HepG2 (cell line): ENCODE measurements around the gene HES3. TPM values are rescaled to one million over a fixed set of nuclear protein-coding genes. Genes with fewer than 3 reads are reported as not detected.

Experiments used
- CHD2 ChIP-seq: IDR thresholded peaks from 2 replicates; pipeline ENCODE4 v1.6.1; 2011; ENCODE audit warnings: low read depth, low read length, improper control_type of control experiment
- CREB3 ChIP-seq: sonication (generic); formaldehyde crosslinking; IDR thresholded peaks from 2 replicates; pipeline ENCODE4 v1.5.0; 2020; ENCODE audit warnings: missing genetic modification reagents
- FOXP4 ChIP-seq: sonication (generic); formaldehyde crosslinking; IDR thresholded peaks from 2 replicates; pipeline ENCODE4 v1.4.0; 2020; ENCODE audit warnings: missing genetic modification reagents
- IKZF4 ChIP-seq: sonication (generic); formaldehyde crosslinking; IDR thresholded peaks from 2 replicates; pipeline ENCODE4 v1.5.1; 2020; ENCODE audit warnings: borderline replicate concordance, mild to moderate bottlenecking, low read depth, missing genetic modification reagents; ENCODE audit errors: not compliant biosample characterization
- IRX3 ChIP-seq: sonication (generic); formaldehyde crosslinking; IDR thresholded peaks from 2 replicates; pipeline ENCODE4 v1.8.1; 2023; ENCODE audit warnings: mild to moderate bottlenecking, low read depth, missing genetic modification reagents, borderline replicate concordance
- JARID2 ChIP-seq: sonication (generic); formaldehyde crosslinking; IDR thresholded peaks from 2 replicates; pipeline ENCODE4 v1.8.1; 2023; ENCODE audit warnings: missing genetic modification reagents, inconsistent platforms; ENCODE audit not compliant: insufficient replicate concordance
- KLF13 ChIP-seq: sonication (generic); formaldehyde crosslinking; IDR thresholded peaks from 2 replicates; pipeline ENCODE4 v1.4.0; 2020; ENCODE audit warnings: mild to moderate bottlenecking, missing genetic modification reagents
- MED1 ChIP-seq: sonication (generic); formaldehyde crosslinking; IDR thresholded peaks from 2 replicates; pipeline ENCODE4 v1.4.0; 2020; ENCODE audit warnings: missing genetic modification reagents
- MXD4 ChIP-seq: IDR thresholded peaks from 2 replicates; pipeline ENCODE4 v1.6.1; 2016; ENCODE audit warnings: mild to moderate bottlenecking, missing biosample characterization, missing genetic modification reagents
- NR2C2 ChIP-seq: sonication (generic); formaldehyde crosslinking; IDR thresholded peaks from 2 replicates; pipeline ENCODE4 v1.4.0; 2020; ENCODE audit warnings: missing genetic modification reagents, mild to moderate bottlenecking, moderate library complexity, borderline replicate concordance
- NRL ChIP-seq: sonication (generic); formaldehyde crosslinking; IDR thresholded peaks from 2 replicates; pipeline ENCODE4 v1.5.0; 2020; ENCODE audit warnings: missing genetic modification reagents, mild to moderate bottlenecking, moderate library complexity, borderline replicate concordance
- POLR2AphosphoS5 ChIP-seq: IDR thresholded peaks from 2 replicates; pipeline ENCODE4 v1.6.1; 2012; ENCODE audit warnings: low read depth, low read length
- RXRA ChIP-seq: sonication (generic); formaldehyde crosslinking; IDR thresholded peaks from 2 replicates; pipeline ENCODE4 v1.5.1; 2020; ENCODE audit warnings: missing genetic modification reagents
- TBX2 ChIP-seq: sonication (generic); formaldehyde crosslinking; IDR thresholded peaks from 2 replicates; pipeline ENCODE4 v1.5.0; 2020; ENCODE audit warnings: missing genetic modification reagents, mild to moderate bottlenecking, borderline replicate concordance
- TEAD3 ChIP-seq: optimal IDR thresholded peaks from 2 replicates; pipeline ENCODE3; 2016; ENCODE audit warnings: borderline replicate concordance
- ZEB1 ChIP-seq: IDR thresholded peaks from 2 replicates; pipeline ENCODE4 v1.6.1; 2012; ENCODE audit warnings: mild to moderate bottlenecking, low read depth, inconsistent platforms; ENCODE audit not compliant: insufficient replicate concordance
- ZGPAT ChIP-seq: IDR thresholded peaks from 2 replicates; pipeline ENCODE4 v1.6.1; 2016; ENCODE audit warnings: mild to moderate bottlenecking
- ZNF121 ChIP-seq: sonication (generic); formaldehyde crosslinking; IDR thresholded peaks from 2 replicates; pipeline ENCODE4 v1.5.0; 2020; ENCODE audit warnings: mild to moderate bottlenecking, missing genetic modification reagents
- ZNF251 ChIP-seq: sonication (generic); formaldehyde crosslinking; IDR thresholded peaks from 2 replicates; pipeline ENCODE4 v1.9.0; 2021; ENCODE audit warnings: mild to moderate bottlenecking, missing genetic modification reagents
- ZNF326 ChIP-seq: sonication (generic); formaldehyde crosslinking; IDR thresholded peaks from 2 replicates; pipeline ENCODE4 v1.4.0; 2020; ENCODE audit warnings: missing genetic modification reagents, borderline replicate concordance
- ZNF468 ChIP-seq: sonication (generic); formaldehyde crosslinking; IDR thresholded peaks from 2 replicates; pipeline ENCODE4 v1.8.0; 2022; ENCODE audit warnings: mild to moderate bottlenecking, moderate library complexity, missing genetic modification reagents
- ZNF580 ChIP-seq: IDR thresholded peaks from 2 replicates; pipeline ENCODE4 v1.6.1; 2016; ENCODE audit warnings: low read depth, borderline replicate concordance
- ZNF703 ChIP-seq: sonication (generic); formaldehyde crosslinking; IDR thresholded peaks from 2 replicates; pipeline ENCODE4 v1.5.1; 2020; ENCODE audit warnings: missing genetic modification reagents, mild to moderate bottlenecking, moderate library complexity, borderline replicate concordance
- polyA plus RNA-seq, 8 experiments: library from polyadenylated mRNA; depleted of rRNA in 3 of 8; stranded (reverse) in 7 of 8; unstranded in 1 of 8; fragments of >200 nt; fragmentation: Illumina TruSeq in 4 of 8; extraction: Trizol in 4 of 8; gene quantifications; 2 replicates each; pipeline versions ENCODE4 v1.2.1 to v1.2.3, GENCODE V29; 2011 to 2016; ENCODE audit warnings: low read depth in 4 of 8, missing spikeins in 1 of 8, mixed read lengths in 1 of 8; ENCODE audit not compliant: insufficient read depth in 1 of 8
- total RNA-seq, 5 experiments: library from RNA; depleted of rRNA; stranded (reverse); fragments of >200 nt; fragmentation: Illumina TruSeq; extraction: Trizol; gene quantifications; 2 replicates each; pipeline ENCODE4 v1.2.3, GENCODE V29; 2016; ENCODE audit warnings: low read depth in 1 of 5
- TF ChIP-seq, protein P1 (sequence below): sonication (generic); formaldehyde crosslinking; IDR thresholded peaks from 2 replicates; pipeline ENCODE4 v1.8.0; 2022; ENCODE audit warnings: missing genetic modification reagents, low read depth, mild to moderate bottlenecking, borderline replicate concordance

The HES3 gene
- total and polyA plus RNA-seq, 2 of the 13 experiments (the other 11 are each of a cell fraction or from before 2014, with no cell fraction given) = not detected

DNA sequence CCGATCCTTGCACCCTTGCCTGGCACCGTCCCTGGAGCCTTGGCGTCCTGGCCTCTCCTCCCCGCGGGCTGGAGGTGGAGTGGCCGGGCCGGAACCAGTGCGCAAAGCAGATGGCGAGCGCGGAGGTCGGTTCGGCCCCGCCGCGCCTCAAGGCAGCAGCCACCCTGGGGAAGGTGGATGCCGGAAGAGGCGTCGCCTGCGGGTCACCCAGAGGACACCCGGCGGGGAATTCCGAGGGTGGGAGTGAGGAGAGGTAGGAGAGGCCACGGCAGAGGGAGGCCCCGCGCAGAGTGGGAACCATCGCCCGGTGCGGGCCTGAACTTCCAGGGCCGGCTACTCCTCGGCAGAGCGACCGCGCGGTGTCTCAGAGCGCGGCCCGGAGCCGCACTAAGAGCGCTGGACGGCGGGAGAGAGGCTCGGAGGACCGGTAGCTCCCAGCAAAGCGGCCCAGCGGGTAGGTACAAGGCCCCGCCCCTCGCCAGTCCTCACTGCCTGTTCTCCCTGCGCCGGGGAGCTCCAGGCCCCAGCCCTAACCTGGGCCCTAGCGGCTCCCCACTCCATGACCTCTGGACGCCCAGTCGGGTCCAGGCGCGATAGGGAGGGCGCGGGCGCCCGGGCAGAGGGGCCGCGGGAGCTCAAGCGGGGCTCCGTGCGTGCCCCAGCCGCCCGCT, 38.0 kb upstream of the HES3 start, which contains the start of gene RNF207 (continued):
- TF ChIP-seq ZNF468 = no peak
- peak; percentile 90 for TF ChIP-seq TEAD3 (CRISPR knock-in tag)
- 0 out of 2 replicates have a peak, but pooled peaks have one; percentile 56 for TF ChIP-seq CREB3 (CRISPR knock-in tag)
- TF ChIP-seq MED1 (CRISPR knock-in tag) = peak; percentile 69
- TF ChIP-seq IRX3 (CRISPR knock-in tag) = 0 out of 2 replicates have a peak, but pooled peaks have one; percentile 58
- peak; percentile 100 for TF ChIP-seq RXRA (CRISPR knock-in tag)
- 0 out of 2 replicates have a peak, but pooled peaks have one; percentile 59 for TF ChIP-seq TBX2
- peak; percentile 58 for TF ChIP-seq POLR2AphosphoS5
- TF ChIP-seq ZGPAT (CRISPR knock-in tag) = peak; percentile 67
- peak; percentile 52; the same call in 1 of the 2 replicates for TF ChIP-seq ZNF580
- TF ChIP-seq IKZF4 (CRISPR knock-in tag) = peak; percentile 68
- peak; percentile 69 for TF ChIP-seq NR2C2
- 0 out of 2 replicates have a peak, but pooled peaks have one; percentile 30 for TF ChIP-seq KLF13 (CRISPR knock-in tag)
- TF ChIP-seq ZEB1 = no peak
- TF ChIP-seq, protein P1, sequence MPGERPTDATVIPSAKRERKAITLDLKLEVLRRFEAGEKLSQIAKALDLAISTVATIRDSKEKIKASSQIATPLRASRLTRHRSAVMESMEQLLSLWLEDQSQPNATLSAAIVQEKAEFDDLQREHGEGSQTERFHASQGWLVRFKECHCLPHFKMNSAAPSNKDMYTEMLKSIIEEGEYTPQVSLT = no peak
- TF ChIP-seq JARID2 (CRISPR knock-in tag) = no peak
- peak; percentile 83; the same call in 1 of the 2 replicates for TF ChIP-seq ZNF703
- TF ChIP-seq ZNF251 (CRISPR knock-in tag) = no peak
- TF ChIP-seq NRL (CRISPR knock-in tag) = peak; percentile 73
- TF ChIP-seq CHD2 = no peak
- TF ChIP-seq ZNF326 = no peak
- TF ChIP-seq ZNF121 (CRISPR knock-in tag) = no peak
- peak; percentile 65; the same call in 1 of the 2 replicates for TF ChIP-seq MXD4 (CRISPR knock-in tag)
- TF ChIP-seq FOXP4 = peak; percentile 36
